Endothelial cell of umbilical vein (primary cell): Measurements from ENCODE around the gene B9D1. TPM values are rescaled to one million over a fixed set of nuclear protein-coding genes. Genes with fewer than 3 reads are reported as not detected.

ENCODE experiments used
- BruUV-seq: library from RNA; stranded (reverse); fragments of 400-500 nt; replicated peaks from 2 replicates; lab custom pipeline; 2021; lab: Mats Ljungman, UMichigan
- CTCF ChIA-PET: fragments of 300-600, 350-600 bp; sonication (Branson Sonifier 250); formaldehyde crosslinking; loops from one replicate; lab custom pipeline; 2021; ENCODE audit warnings: antibody characterized with exemption, inconsistent platforms; lab: Charles Lee
- POLR2A ChIA-PET: fragments of 300-600, 350-600 bp; sonication (Branson Sonifier 250); formaldehyde crosslinking; loops from one replicate; lab custom pipeline; 2021; ENCODE audit warnings: antibody characterized with exemption, inconsistent platforms; lab: Charles Lee
- DNase-seq: peaks from one replicate; pipeline ENCODE4 v3.0.0-alpha.2; 2011; ENCODE audit warnings: low read depth, low spot score
- FAIRE-seq: peaks from 2 replicates; lab custom pipeline; 2011; peaks lifted over from hg19 to GRCh38; lab: Jason Lieb, UNC
- H2AFZ ChIP-seq: 2 replicates; pipeline ENCODE4 v1.6.0; 2012; ENCODE audit warnings: low read depth, low read length, control low read depth, inconsistent platforms
- H3K27ac ChIP-seq: 2 replicates; pipeline ENCODE4 v1.5.1; 2011; ENCODE audit warnings: low read depth, mild to moderate bottlenecking, control low read depth, low read length, moderate library complexity; ENCODE audit not compliant: insufficient read depth
- H3K27me3 ChIP-seq, 2 experiments: 2 replicates each; pipeline versions ENCODE4 v1.6.0 to v1.6.1; 2011; ENCODE audit warnings: low read length in 2 of 2, mixed read lengths in 1 of 2; ENCODE audit not compliant: control insufficient read depth in 2 of 2, insufficient read depth in 2 of 2
- H3K36me3 ChIP-seq, 2 experiments: 2 replicates in 1 of 2; 3 replicates in 1 of 2; pipeline ENCODE4 v1.5.1; 2011; ENCODE audit warnings: low read length in 2 of 2, mild to moderate bottlenecking in 1 of 2, moderate library complexity in 1 of 2; ENCODE audit not compliant: control insufficient read depth in 2 of 2, insufficient read depth in 2 of 2; ENCODE audit errors: extremely low read depth in 1 of 2
- H3K4me1 ChIP-seq: 3 replicates; pipeline ENCODE4 v1.5.1; 2011; ENCODE audit warnings: mild to moderate bottlenecking, low read length; ENCODE audit not compliant: control insufficient read depth, insufficient read depth; ENCODE audit errors: extremely low read depth
- H3K4me2 ChIP-seq: 2 replicates; pipeline ENCODE4 v1.6.1; 2011; ENCODE audit warnings: low read length, control low read depth, mixed read lengths; ENCODE audit not compliant: insufficient read depth
- H3K4me3 ChIP-seq, 3 experiments: fragments of 200-600 bp in 1 of 3; sonication (generic), shearing (Covaris generic) in 1 of 3; replicated peaks in 1 of 3; 2 replicates each; pipeline ENCODE4 v1.5.1; 2011 to 2016; ENCODE audit warnings: control low read depth in 3 of 3, low read length in 3 of 3, mild to moderate bottlenecking in 2 of 3, inconsistent platforms in 1 of 3, low read depth in 1 of 3, moderate library complexity in 1 of 3; ENCODE audit not compliant: insufficient read depth in 1 of 3
- H3K79me2 ChIP-seq: 2 replicates; pipeline ENCODE4 v1.6.0; 2012; ENCODE audit warnings: low read length, inconsistent platforms; ENCODE audit not compliant: control insufficient read depth, insufficient read depth
- H3K9ac ChIP-seq: replicated peaks from 2 replicates; pipeline ENCODE3; 2011; ENCODE audit warnings: low read length, control low read depth; ENCODE audit not compliant: insufficient read depth; ENCODE audit errors: extremely low read depth
- H3K9me1 ChIP-seq: replicated peaks from 3 replicates; pipeline ENCODE4 v1.6.0; 2011; ENCODE audit warnings: mild to moderate bottlenecking, low read length; ENCODE audit not compliant: control insufficient read depth, insufficient read depth; ENCODE audit errors: extremely low read depth
- H3K9me3 ChIP-seq: replicated peaks from 2 replicates; pipeline ENCODE4 v1.5.1; 2012; ENCODE audit warnings: low read length, inconsistent platforms; ENCODE audit not compliant: control insufficient read depth, insufficient read depth
- H4K20me1 ChIP-seq: replicated peaks from 2 replicates; pipeline ENCODE3; 2011; ENCODE audit warnings: mild to moderate bottlenecking, low read length; ENCODE audit not compliant: control insufficient read depth, insufficient read depth; ENCODE audit errors: extremely low read depth
- EZH2 ChIP-seq: IDR thresholded peaks from 2 replicates; pipeline ENCODE4 v1.6.1; 2012; ENCODE audit warnings: borderline replicate concordance, low read depth, mild to moderate bottlenecking, moderate library complexity, low read length, inconsistent platforms; ENCODE audit not compliant: severe bottlenecking
- FOS ChIP-seq: IDR thresholded peaks from 2 replicates; pipeline ENCODE4 v1.6.1; 2011; ENCODE audit warnings: mild to moderate bottlenecking, low read length, moderate library complexity, borderline replicate concordance; ENCODE audit not compliant: insufficient read depth
- GATA2 ChIP-seq: IDR thresholded peaks from 2 replicates; pipeline ENCODE4 v1.7.0; 2011; ENCODE audit warnings: low read depth, mild to moderate bottlenecking, moderate library complexity, mixed read lengths, low read length; ENCODE audit not compliant: insufficient read length, insufficient read depth
- JUN ChIP-seq: IDR thresholded peaks from 2 replicates; pipeline ENCODE4 v1.6.1; 2011; ENCODE audit warnings: borderline replicate concordance, low read depth; ENCODE audit not compliant: insufficient read length, insufficient read depth
- MYC ChIP-seq: IDR thresholded peaks from one replicate; pipeline ENCODE4 v1.6.1; 2011; ENCODE audit warnings: mild to moderate bottlenecking, low read depth, low read length
- POLR2A ChIP-seq: IDR thresholded peaks from 2 replicates; pipeline ENCODE4 v1.6.1; 2012; ENCODE audit warnings: low read depth, mild to moderate bottlenecking, control low read depth, low read length
- POLR2AphosphoS5 ChIP-seq: IDR thresholded peaks from 2 replicates; pipeline ENCODE4 v1.6.1; 2012; ENCODE audit warnings: low read depth, mild to moderate bottlenecking, control low read depth, low read length, moderate library complexity; ENCODE audit not compliant: insufficient read depth
- dilution Hi-C: fragments of 300-500 bp; cut with MboI; formaldehyde crosslinking; loops from one replicate; pipeline ENCODE4 v1.15.0; 2019; ENCODE audit warnings: low sequenced_read_pairs; ENCODE audit not compliant: extremely low pct_ligation_motif_present
- intact Hi-C: fragments of 100-400 bp; cut with micrococcal nuclease; formaldehyde crosslinking; loops from one replicate; pipeline ENCODE4 v1.10.0; 2022
- polyA plus RNA-seq, 4 experiments: library from polyadenylated mRNA; depleted of rRNA in 3 of 4; stranded (reverse) in 3 of 4; unstranded in 1 of 4; fragments of >200 nt; gene quantifications; 2 replicates each; pipeline versions ENCODE4 v1.2.1 to v1.2.3, GENCODE V29; 2011 to 2012; ENCODE audit warnings: missing spikeins in 1 of 4
- total RNA-seq: library from RNA; stranded (reverse); gene quantifications from 2 replicates; pipeline ENCODE4 v1.2.3, GENCODE V29; 2021
- TF ChIP-seq, protein P1 (sequence below), 2 donors: IDR thresholded peaks; 1 replicate in 1 of 2; 2 replicates in 1 of 2; pipeline ENCODE4 v1.5.1; 2011; ENCODE audit warnings: low read length in 2 of 2, mild to moderate bottlenecking in 2 of 2, moderate library complexity in 2 of 2, control low read depth in 1 of 2, inconsistent platforms in 1 of 2, low read depth in 1 of 2; ENCODE audit not compliant: insufficient read depth in 1 of 2; ENCODE audit errors: extremely low read depth in 1 of 2
- TF ChIP-seq, protein P2 (sequence below): IDR thresholded peaks from 2 replicates; pipeline ENCODE4 v1.6.1; 2011; ENCODE audit not compliant: insufficient read depth, insufficient read length

B9D1 gene
- total and polyA plus RNA-seq, 2 donors (not counting 3 experiments of a cell fraction or from before 2014, with no cell fraction given): 20.5 to 55.8 TPM

DNA sequence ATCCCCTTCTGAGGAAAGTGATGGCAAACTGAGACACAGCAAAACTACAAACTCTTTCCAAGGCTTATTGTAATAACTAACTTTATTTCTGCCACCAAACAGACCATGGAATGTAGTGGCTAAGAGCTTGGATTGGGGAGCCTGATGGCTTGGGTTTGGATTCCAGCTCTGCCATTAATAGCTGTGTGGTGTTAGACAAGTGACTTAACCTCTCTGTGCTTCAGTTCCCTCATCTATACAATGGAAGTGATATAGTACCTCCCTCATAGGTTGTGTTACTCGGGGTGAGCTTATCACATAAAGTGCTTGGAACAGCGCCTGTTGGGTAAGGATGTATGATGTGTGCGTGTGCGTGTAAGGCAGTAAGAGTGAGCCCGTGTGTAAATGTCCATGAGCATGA, 42.6 kb upstream of the B9D1 start:
- FAIRE-seq (no peak), DNase-seq (no peak)
- Histone ChIP-seq H3K4me3 (no peak overlapping the region), H4K20me1 (no peaks in the 10 kb centered on the region), H3K4me2 (no peak overlapping the region), H3K9me1 (no peaks in the 10 kb centered on the region), H3K9me3 (no peaks in the 10 kb centered on the region), H2AFZ (no peak overlapping the region), H3K36me3 (no peaks in the 10 kb centered on the region), H3K9ac (no peak overlapping the region), H3K27ac (no peak overlapping the region), H3K27me3 (peaks cover 0 to 4% of the 10 kb centered on the region in 2 experiments), H3K4me1 (no peaks in the 10 kb centered on the region), H3K79me2 (no peaks in the 10 kb centered on the region)
- intact Hi-C loops: no loop called here
- ChIA-PET CTCF (interaction anchor here (0.9 kb wide), 1 partner anchor 10 kb away, joined by 3 read pairs; no protein-coding TSS in a partner anchor), POLR2A (no interaction called here)
- no peak for TF ChIP-seq JUN
- TF ChIP-seq, protein P1, sequence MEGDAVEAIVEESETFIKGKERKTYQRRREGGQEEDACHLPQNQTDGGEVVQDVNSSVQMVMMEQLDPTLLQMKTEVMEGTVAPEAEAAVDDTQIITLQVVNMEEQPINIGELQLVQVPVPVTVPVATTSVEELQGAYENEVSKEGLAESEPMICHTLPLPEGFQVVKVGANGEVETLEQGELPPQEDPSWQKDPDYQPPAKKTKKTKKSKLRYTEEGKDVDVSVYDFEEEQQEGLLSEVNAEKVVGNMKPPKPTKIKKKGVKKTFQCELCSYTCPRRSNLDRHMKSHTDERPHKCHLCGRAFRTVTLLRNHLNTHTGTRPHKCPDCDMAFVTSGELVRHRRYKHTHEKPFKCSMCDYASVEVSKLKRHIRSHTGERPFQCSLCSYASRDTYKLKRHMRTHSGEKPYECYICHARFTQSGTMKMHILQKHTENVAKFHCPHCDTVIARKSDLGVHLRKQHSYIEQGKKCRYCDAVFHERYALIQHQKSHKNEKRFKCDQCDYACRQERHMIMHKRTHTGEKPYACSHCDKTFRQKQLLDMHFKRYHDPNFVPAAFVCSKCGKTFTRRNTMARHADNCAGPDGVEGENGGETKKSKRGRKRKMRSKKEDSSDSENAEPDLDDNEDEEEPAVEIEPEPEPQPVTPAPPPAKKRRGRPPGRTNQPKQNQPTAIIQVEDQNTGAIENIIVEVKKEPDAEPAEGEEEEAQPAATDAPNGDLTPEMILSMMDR (IDR thresholded peaks at IDR 0.05; ENCODE audit: extremely low read depth in 1 of 2, insufficient read depth in 1 of 2, low read depth in 1 of 2, low read length in 2 of 2): no peak
- no peak for TF ChIP-seq EZH2
- TF ChIP-seq POLR2A: no peak
- TF ChIP-seq, protein P2, sequence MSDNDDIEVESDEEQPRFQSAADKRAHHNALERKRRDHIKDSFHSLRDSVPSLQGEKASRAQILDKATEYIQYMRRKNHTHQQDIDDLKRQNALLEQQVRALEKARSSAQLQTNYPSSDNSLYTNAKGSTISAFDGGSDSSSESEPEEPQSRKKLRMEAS: no peak
- TF ChIP-seq GATA2: no peak
- TF ChIP-seq POLR2AphosphoS5: no peak
- TF ChIP-seq MYC: no peak
- TF ChIP-seq FOS: no peak
- dilution Hi-C loops: no loop called here
- BruUV-seq: no TSS peak
